ENCODE data around the gene NCF2.

- TF ChIP-seq CTCF (IDR thresholded peaks at IDR 0.05) (no peak), POLR2AphosphoS5 (IDR thresholded peaks at IDR 0.05) (no peak)
Measured at GRCh38 chr1:183600634-183601033, 10.4 kb upstream of the NCF2 start.
